Esophagus squamous epithelium (tissue), 4 donors: ENCODE data around the gene LYPD5.

ENCODE experiments used
- POLR2A ChIP-seq, 4 donors: fragments of 450-650 bp; IDR thresholded peaks; one replicate each; pipeline ENCODE4 v1.6.1; 2017; ENCODE audit warnings: antibody characterized with exemption in 4 of 4, mild to moderate bottlenecking in 4 of 4, moderate library complexity in 3 of 4
- TF ChIP-seq, protein P1 (sequence below), 6 experiments: fragments of 450-650 bp in 4 of 6; fragments of 200-600 bp in 2 of 6; sonication (generic) in 2 of 6; IDR thresholded peaks; one replicate each; pipeline ENCODE4 v1.5.1; 2016 to 2019; ENCODE audit warnings: antibody characterized with exemption in 6 of 6, mild to moderate bottlenecking in 4 of 6, moderate library complexity in 4 of 6

DNA sequence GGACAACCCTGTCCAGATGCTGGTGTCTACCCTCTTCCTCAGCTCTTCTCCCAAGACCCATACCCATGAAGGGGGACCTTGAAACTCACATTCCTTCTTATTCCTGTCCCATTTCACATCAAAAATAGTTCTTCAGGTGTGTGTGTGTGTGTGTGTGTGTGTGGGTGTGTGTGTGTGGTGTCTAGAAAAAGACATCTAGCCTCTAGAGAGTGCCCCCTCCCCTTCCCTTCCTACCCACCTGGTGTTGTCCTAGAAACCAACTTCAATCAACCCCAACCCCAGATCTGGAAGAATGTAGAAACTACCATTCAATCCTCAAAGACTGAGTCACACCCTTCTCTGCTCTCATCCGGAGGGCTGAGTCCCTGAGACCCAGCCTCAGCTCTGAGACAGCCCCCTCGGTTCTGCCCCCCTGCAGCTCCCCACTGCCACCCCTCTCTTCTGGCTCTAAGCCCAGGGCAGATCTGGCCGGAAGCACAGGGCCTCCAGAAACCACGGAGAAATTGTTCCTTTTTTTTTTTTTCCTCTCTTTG is 25.0 kb downstream of the LYPD5 start:
- TF ChIP-seq, protein P1, sequence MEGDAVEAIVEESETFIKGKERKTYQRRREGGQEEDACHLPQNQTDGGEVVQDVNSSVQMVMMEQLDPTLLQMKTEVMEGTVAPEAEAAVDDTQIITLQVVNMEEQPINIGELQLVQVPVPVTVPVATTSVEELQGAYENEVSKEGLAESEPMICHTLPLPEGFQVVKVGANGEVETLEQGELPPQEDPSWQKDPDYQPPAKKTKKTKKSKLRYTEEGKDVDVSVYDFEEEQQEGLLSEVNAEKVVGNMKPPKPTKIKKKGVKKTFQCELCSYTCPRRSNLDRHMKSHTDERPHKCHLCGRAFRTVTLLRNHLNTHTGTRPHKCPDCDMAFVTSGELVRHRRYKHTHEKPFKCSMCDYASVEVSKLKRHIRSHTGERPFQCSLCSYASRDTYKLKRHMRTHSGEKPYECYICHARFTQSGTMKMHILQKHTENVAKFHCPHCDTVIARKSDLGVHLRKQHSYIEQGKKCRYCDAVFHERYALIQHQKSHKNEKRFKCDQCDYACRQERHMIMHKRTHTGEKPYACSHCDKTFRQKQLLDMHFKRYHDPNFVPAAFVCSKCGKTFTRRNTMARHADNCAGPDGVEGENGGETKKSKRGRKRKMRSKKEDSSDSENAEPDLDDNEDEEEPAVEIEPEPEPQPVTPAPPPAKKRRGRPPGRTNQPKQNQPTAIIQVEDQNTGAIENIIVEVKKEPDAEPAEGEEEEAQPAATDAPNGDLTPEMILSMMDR (IDR thresholded peaks at IDR 0.05) = no peak
- no peak for TF ChIP-seq POLR2A (IDR thresholded peaks at IDR 0.05)
